Cardiac septum (tissue), 1 donor: ENCODE results near the gene YJEFN3. TPM values are rescaled to one million over a fixed set of nuclear protein-coding genes. Genes with fewer than 3 reads are reported as not detected.

Source experiments
- DNase-seq: peaks from one replicate; pipeline ENCODE4 v3.0.0-alpha.2; 2020; ENCODE audit warnings: low spot score
- intact Hi-C: fragments of 100-400 bp; cut with DNase I; formaldehyde crosslinking; loops from one replicate; pipeline ENCODE4 v1.14.0; 2022
- total RNA-seq: library from RNA; stranded (reverse); fragmentation: NEBNext Ultra II Directional; extraction: Animal tissue kit (Norgen Biotek cat#: 25700); gene quantifications from one replicate; pipeline ENCODE4 v1.2.1, GENCODE V29; 2021
- donor health status: DM: no; HTN: no; CAD: no.

Gene YJEFN3
- total RNA-seq, 1 donor from 2014 or later = 6.7 TPM

GRCh38 chr19:19548915-19549759 lies 20.4 kb downstream of the YJEFN3 start:
- intact Hi-C loops = no loop called here
- DNase-seq = no peak

GRCh38 chr19:19549804-19550464 lies 21.2 kb downstream of the YJEFN3 start:
- DNase-seq = no peak
- intact Hi-C loops = no loop called here

GRCh38 chr19:19550485-19550929 lies 21.8 kb downstream of the YJEFN3 start:
- intact Hi-C loops = no loop called here
- DNase-seq = no peak

GRCh38 chr19:19550972-19551852 lies 22.5 kb downstream of the YJEFN3 start:
- no peak for DNase-seq
- intact Hi-C loops = no loop called here

DNA sequence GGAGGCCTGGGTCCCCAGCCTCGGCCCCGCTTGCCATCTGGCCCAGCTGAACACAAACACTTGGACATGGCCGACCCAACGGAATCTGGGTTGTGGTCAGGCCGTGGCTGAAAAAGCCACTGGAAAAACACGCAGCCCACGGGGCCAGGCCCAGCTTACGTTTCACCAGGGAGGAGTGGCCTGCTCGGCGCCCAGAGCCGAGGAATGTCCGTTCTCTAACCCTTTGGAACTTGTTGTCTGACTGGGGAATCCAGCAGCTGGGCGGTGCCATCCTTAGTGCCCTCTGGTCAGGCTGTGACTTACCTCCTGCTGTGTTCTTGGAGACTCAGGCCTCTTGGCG lies 23.1 kb downstream of the YJEFN3 start:
- intact Hi-C loops = no loop called here

GRCh38 chr19:19552798-19553197 lies 24.1 kb downstream of the YJEFN3 start:
- DNase-seq = no peak
- intact Hi-C loops = no loop called here

More for the DNA sequence above, 23.1 kb downstream of the YJEFN3 start:
- DNase-seq = no peak

DNA sequence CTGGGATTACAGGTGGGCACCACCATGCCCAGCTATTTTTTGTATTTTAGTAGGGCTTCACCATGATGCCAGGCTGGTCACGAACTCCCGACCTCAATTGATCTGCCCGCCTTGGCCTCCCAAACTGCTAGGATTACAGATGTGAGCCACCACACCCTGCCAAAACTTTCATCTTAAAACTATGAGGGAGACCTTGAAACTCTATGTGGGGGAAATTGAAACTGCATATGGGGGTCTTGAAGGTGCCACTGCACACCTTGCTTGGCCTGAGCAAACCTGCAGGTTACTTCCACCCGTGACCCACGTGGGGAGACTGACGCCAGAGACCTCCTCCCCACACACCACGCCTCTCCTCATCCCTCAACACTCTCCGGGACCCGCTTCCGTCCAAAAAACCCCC lies 25.0 kb downstream of the YJEFN3 start:
- no peak for DNase-seq
- intact Hi-C loops = loop anchor here (2.0 kb wide), 1 partner anchor 21 kb away; no protein-coding TSS in a partner anchor

- intact Hi-C loops = loop anchor here (2.0 kb wide), 1 partner anchor 22 kb away; no protein-coding TSS in a partner anchor
- DNase-seq = peak; percentile 85
These were observed 25.6 kb downstream of the YJEFN3 start for GRCh38 chr19:19554074-19555023.

DNA sequence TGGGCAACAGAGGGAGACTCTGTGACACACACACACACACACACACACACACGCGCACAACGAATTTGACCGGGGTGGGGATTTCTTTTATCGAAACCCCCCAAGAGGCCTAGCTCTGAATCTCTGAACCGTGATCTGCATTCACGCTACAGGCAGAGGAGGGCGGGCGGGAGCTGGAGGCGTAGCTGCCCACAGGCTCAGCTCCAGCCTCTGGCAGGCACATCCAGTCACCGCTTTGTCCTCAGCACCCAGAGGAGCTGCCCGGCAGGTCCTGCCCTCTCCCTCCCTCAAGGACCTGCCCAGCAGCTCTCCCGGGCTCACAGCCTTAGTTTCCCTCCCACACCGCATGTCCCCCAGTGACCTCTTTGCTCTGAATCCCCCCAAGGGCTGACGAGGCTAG lies 29.3 kb downstream of the YJEFN3 start:
- DNase-seq = no peak
- intact Hi-C loops = no loop called here

GRCh38 chr19:19558636-19559035 lies 29.9 kb downstream of the YJEFN3 start:
- DNase-seq = no peak
- intact Hi-C loops = no loop called here

GRCh38 chr19:19559931-19560330 lies 31.2 kb downstream of the YJEFN3 start:
- intact Hi-C loops = no loop called here
- no peak for DNase-seq

GRCh38 chr19:19561946-19562664 lies 33.4 kb downstream of the YJEFN3 start:
- no peak for DNase-seq
- intact Hi-C loops = no loop called here

DNA sequence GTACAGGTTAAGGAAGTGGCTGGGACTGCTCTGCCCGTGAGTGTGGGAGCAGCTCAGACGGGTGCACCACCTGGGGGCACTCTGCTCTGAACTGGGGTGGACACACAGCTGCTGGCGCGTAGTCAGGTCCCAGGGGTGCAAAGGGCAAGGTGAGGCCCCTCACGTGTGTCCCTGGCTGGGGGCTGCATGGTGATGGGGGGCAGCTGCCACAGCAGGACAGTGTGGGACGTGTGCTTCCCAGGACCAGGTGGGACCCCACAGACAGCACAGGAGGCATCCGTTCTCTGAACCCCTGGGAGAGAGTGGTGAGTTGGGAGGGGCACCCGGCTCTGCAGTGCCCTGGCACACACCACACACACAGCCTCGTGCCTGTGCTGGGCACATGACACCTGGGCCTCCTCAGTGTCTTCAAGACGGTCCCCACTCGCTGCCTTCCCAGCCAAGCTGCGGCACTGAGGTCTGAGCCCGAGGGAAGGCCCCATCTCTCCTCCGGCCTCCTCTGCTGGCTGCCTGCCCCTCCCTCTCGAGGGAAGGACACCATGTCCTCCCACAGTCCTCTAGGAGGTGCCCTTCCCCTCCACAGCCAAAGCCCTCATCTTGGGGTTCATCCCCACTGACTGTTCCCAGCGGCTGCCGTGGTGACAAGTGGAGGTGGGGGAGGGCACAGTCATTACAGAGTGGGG lies 34.1 kb downstream of the YJEFN3 start:
- intact Hi-C loops = no loop called here
- no peak for DNase-seq

DNA sequence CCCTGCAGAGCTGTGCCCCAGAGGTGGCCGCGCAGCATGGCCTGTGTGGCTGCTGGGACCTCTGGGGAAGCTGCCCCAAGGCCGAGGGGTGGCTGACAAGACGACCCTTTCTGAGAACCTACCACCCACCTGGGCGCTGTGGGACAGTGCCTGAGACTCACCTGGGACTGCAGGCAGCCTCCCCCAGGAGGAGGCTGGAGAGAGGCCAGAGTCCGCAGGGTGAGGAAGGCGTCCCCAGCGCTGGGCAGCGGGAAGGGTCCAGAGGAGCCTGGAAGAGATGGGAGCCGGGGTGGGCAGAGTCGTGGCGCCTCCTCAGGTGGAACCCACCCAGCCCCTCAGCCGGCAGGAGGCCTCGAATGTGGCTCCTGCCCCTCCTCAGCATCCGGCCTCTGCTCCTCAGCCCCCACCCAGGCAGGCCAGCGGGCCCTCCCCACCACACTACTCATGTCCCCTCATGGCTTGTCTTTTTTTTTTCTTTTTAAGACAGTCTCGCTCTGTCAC lies 34.7 kb downstream of the YJEFN3 start:
- intact Hi-C loops = no loop called here
- DNase-seq = no peak

DNA sequence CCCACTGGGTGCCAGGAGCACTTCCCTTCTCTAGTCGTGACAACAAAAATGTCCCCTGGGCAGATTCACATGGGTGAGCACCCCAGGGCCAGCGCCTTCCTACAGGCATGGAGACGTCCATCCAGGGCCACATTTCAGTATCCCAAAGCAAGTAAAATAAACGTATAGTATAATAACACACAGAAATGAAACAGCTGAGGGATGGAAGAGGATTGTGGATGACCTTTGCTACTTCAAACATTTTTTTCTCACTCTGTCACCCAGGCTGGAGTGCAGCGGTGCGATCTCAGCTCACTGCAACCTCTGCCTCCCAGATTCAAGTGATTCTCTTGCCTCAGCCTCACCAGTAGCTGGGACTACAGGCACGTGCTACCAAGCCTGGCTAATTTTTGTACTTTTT lies 37.6 kb downstream of the YJEFN3 start:
- no peak for DNase-seq
- intact Hi-C loops = no loop called here

DNA sequence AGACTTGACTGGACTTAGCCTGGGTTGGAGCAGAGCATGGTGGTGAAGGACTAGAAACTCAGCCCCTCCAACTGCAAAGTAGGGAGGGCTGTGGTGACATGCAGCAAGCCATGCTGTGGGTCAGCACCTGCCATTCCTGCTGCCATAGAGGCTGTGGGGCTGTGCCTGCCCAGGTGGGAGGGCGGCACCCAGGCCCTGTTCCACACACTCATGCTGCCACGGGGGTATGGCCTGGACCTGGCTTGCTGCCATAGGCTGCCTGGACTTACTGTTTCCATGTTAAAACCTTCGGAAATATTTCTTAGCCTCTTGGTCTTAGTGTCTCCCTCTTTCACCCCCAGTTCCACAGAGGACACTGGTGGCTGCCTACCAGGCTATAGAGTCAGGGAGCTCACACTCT lies 38.7 kb downstream of the YJEFN3 start:
- DNase-seq = no peak
- intact Hi-C loops = no loop called here
